T-cell (primary cell): Measurements from ENCODE around the gene NT5E. TPM values are rescaled to one million over a fixed set of nuclear protein-coding genes. Genes with fewer than 3 reads are reported as not detected.
A peak's percentile ranks its signal among the peaks of the same experiment; 100 is the strongest.
"Not testable (repeated sequence)": the region's sequence is repeated elsewhere in the genome, so short reads cannot be mapped to it uniquely, and the experiment has no call there.

Experiments
- ATAC-seq, 4 experiments: fragments of 200-7000 bp in 3 of 4; fragments of 150-1000 bp in 1 of 4; cut with Tn5 transposase; replicated peaks in 1 of 4; 1 replicate in 3 of 4; 2 replicates in 1 of 4; pipeline ENCODE4 v1.10.0; 2021; ENCODE audit warnings: moderate library complexity in 3 of 4, mild to moderate bottlenecking in 2 of 4, moderate number of reproducible peaks in 1 of 4
- CTCF ChIA-PET, 2 donors: fragments of 300-600 bp; sonication (Branson Sonifier 250); formaldehyde crosslinking; loops; one replicate each; lab custom pipeline; 2022; ENCODE audit warnings: antibody characterized with exemption in 2 of 2; lab: Charles Lee
- POLR2A ChIA-PET, 2 donors: fragments of 300-600 bp; sonication (Branson Sonifier 250); formaldehyde crosslinking; loops; one replicate each; lab custom pipeline; 2022; ENCODE audit warnings: antibody characterized with exemption in 2 of 2; lab: Charles Lee
- DNase-seq, 35 experiments: peaks; one replicate each; pipeline versions ENCODE4 v3.0.0 to v3.0.0-alpha.2; 2013 to 2023
- H3K27ac ChIP-seq: one replicate; pipeline ENCODE4 v1.5.1; 2013; ENCODE audit warnings: low read length
- H3K27me3 ChIP-seq, 2 experiments: replicated peaks in 1 of 2; 1 replicate in 1 of 2; 2 replicates in 1 of 2; pipeline versions ENCODE4 v1.6.1 to v1.7.0; 2013; ENCODE audit warnings: low read length in 1 of 2, mixed read lengths in 1 of 2; ENCODE audit not compliant: control insufficient read depth in 2 of 2, insufficient read depth in 2 of 2; ENCODE audit errors: extremely low read depth in 1 of 2
- H3K36me3 ChIP-seq, 2 donors: 1 replicate in 1 of 2; 2 replicates in 1 of 2; pipeline versions ENCODE4 v1.6.1 to v1.7.0; 2013; ENCODE audit warnings: low read length in 1 of 2; ENCODE audit not compliant: control insufficient read depth in 2 of 2, insufficient read depth in 1 of 2; ENCODE audit errors: extremely low read depth in 1 of 2
- H3K4me1 ChIP-seq, 2 experiments: 1 replicate in 1 of 2; 2 replicates in 1 of 2; pipeline versions ENCODE4 v1.6.1 to v1.7.0; 2013; ENCODE audit warnings: low read length in 2 of 2, mixed read lengths in 1 of 2; ENCODE audit not compliant: insufficient read depth in 2 of 2, control insufficient read depth in 1 of 2; ENCODE audit errors: extremely low read depth in 1 of 2
- H3K4me3 ChIP-seq, 2 donors: 1 replicate in 1 of 2; 2 replicates in 1 of 2; pipeline versions ENCODE4 v1.5.1 to v1.7.0; 2013; ENCODE audit warnings: mild to moderate bottlenecking in 2 of 2, low read length in 1 of 2, moderate library complexity in 1 of 2; ENCODE audit not compliant: control insufficient read depth in 1 of 2; ENCODE audit errors: extremely low read depth in 1 of 2
- H3K9me3 ChIP-seq: 2 replicates; pipeline ENCODE4 v1.7.0; 2013
- H3K27ac Mint-ChIP-seq, 2 donors: one replicate each; pipeline ENCODE4 v1.8.0; 2020 to 2021; ENCODE audit warnings: mild to moderate bottlenecking in 2 of 2, mixed read lengths in 2 of 2
- H3K27me3 Mint-ChIP-seq, 2 donors: one replicate each; pipeline ENCODE4 v1.8.0; 2021 to 2022; ENCODE audit warnings: mixed read lengths in 2 of 2
- H3K36me3 Mint-ChIP-seq: one replicate; pipeline ENCODE4 v1.8.0; 2021; ENCODE audit warnings: mixed read lengths
- H3K4me1 Mint-ChIP-seq, 3 donors: one replicate each; pipeline ENCODE4 v1.8.0; 2020 to 2022; ENCODE audit warnings: mixed read lengths in 3 of 3, mild to moderate bottlenecking in 1 of 3
- H3K4me3 Mint-ChIP-seq, 3 donors: one replicate each; pipeline ENCODE4 v1.8.0; 2020 to 2022; ENCODE audit warnings: mild to moderate bottlenecking in 3 of 3, mixed read lengths in 3 of 3, moderate library complexity in 3 of 3
- H3K9me3 Mint-ChIP-seq, 3 donors: one replicate each; pipeline ENCODE4 v1.8.0; 2020 to 2022; ENCODE audit warnings: mixed read lengths in 3 of 3
- WGBS: methylation state at CpG from one replicate; pipeline ENCODE4 v1.1.5; 2013; ENCODE audit warnings: missing lambda C conversion rate; ENCODE audit not compliant: insufficient coverage; 5-methylcytosine and 5-hydroxymethylcytosine counted together
- total RNA-seq, 35 experiments: library from RNA in 6 of 35; stranded (reverse) in 6 of 35; fragments of 120-200 nt in 1 of 35; gene quantifications; one replicate each; pipeline versions ENCODE4 v1.2.1 to v1.2.4 and lab custom pipeline; 2013 to 2026

The NT5E gene
- total RNA-seq, 5 donors from 2014 or later (not counting 1 experiment from before 2014, with no cell fraction given) = 8.0 to 18.6 (median 11.0) TPM

GRCh38 chr6:85516168-85516567 lies 66.3 kb downstream of the NT5E start:
- ATAC-seq (no peak), DNase-seq (no peak)
- H3K27ac ChIP-seq = no peak overlapping the region
- no peaks in the 10 kb centered on the region for H3K4me1 ChIP-seq
- H3K36me3 Mint-ChIP-seq = peaks cover 58% of the 10 kb centered on the region
- ChIA-PET POLR2A (no interaction called here), CTCF (no interaction called here)
- no peak overlapping the region for H3K4me3 Mint-ChIP-seq
- H3K9me3 ChIP-seq = no peaks in the 10 kb centered on the region
- no peaks in the 10 kb centered on the region for H3K27me3 ChIP-seq
- no peaks in the 10 kb centered on the region for H3K27me3 Mint-ChIP-seq
- H3K9me3 Mint-ChIP-seq = no peaks in the 10 kb centered on the region
- no peak overlapping the region for H3K27ac Mint-ChIP-seq
- no peak overlapping the region for H3K4me3 ChIP-seq
- no peaks in the 10 kb centered on the region for H3K4me1 Mint-ChIP-seq
- H3K36me3 ChIP-seq = peaks cover 4 to 44% of the 10 kb centered on the region in 2 donors

- no CpG with 5 or more reads among the region's 2 CpGs for WGBS
- peaks cover 63% of the 10 kb centered on the region for H3K36me3 Mint-ChIP-seq
- POLR2A ChIA-PET, H3K27ac Mint-ChIP-seq, H3K4me3 Mint-ChIP-seq, H3K27ac ChIP-seq, H3K9me3 ChIP-seq, H3K4me1 Mint-ChIP-seq, H3K4me1 ChIP-seq, DNase-seq, H3K9me3 Mint-ChIP-seq, ATAC-seq, H3K27me3 Mint-ChIP-seq, H3K4me3 ChIP-seq, H3K27me3 ChIP-seq: not testable (repeated sequence)
- peaks cover 0 to 57% of the 10 kb centered on the region in 2 donors for H3K36me3 ChIP-seq
- CTCF ChIA-PET = interaction anchor here in 1 of 2 donors (0.5 to 0.8 kb wide), 3 partner anchors 9 to 37 kb away, joined by 3 to 12 read pairs (median 7); no protein-coding TSS in a partner anchor
Observed at GRCh38 chr6:85524281-85524680, 74.4 kb downstream of the NT5E start.

GRCh38 chr6:85537055-85537494 lies 87.2 kb downstream of the NT5E start:
- POLR2A ChIA-PET = interaction anchor here in 1 of 2 donors (0.6 kb wide), 1 partner anchor 103 kb away, joined by 3 read pairs; no protein-coding TSS in a partner anchor
- H3K9me3 ChIP-seq = no peaks in the 10 kb centered on the region
- H3K27ac Mint-ChIP-seq = peak overlapping the region in 1 of 2 donors; percentile 52

GRCh38 chr6:85544776-85545175 lies 94.9 kb downstream of the NT5E start:
- ATAC-seq (no peak), DNase-seq (no peak)
- no peak overlapping the region for H3K27ac Mint-ChIP-seq
- no peaks in the 10 kb centered on the region for H3K27me3 ChIP-seq
- WGBS = 100% methylated on average over 1 of the region's 1 CpG
- H3K27me3 Mint-ChIP-seq = no peaks in the 10 kb centered on the region
- POLR2A ChIA-PET = no interaction called here
- no peak overlapping the region for H3K4me3 ChIP-seq
- no peak overlapping the region for H3K4me3 Mint-ChIP-seq
- H3K4me1 ChIP-seq = no peaks in the 10 kb centered on the region
- H3K4me1 Mint-ChIP-seq = no peaks in the 10 kb centered on the region
- H3K27ac ChIP-seq = no peak overlapping the region
- CTCF ChIA-PET = no interaction called here
- peaks cover 25% of the 10 kb centered on the region for H3K36me3 Mint-ChIP-seq
- H3K36me3 ChIP-seq = peaks cover 0 to 40% of the 10 kb centered on the region in 2 donors
- peaks cover 0 to 4% (median 0%) of the 10 kb centered on the region in 3 donors for H3K9me3 Mint-ChIP-seq
- H3K9me3 ChIP-seq = no peaks in the 10 kb centered on the region

More at GRCh38 chr6:85537055-85537494, 87.2 kb downstream of the NT5E start:
- Mint-ChIP-seq H3K4me1 (peaks cover 0 to 2% (median 2%) of the 10 kb centered on the region in 3 donors), H3K27me3 (no peaks in the 10 kb centered on the region), H3K4me3 (no peak overlapping the region), H3K9me3 (no peaks in the 10 kb centered on the region), H3K36me3 (peaks cover 21% of the 10 kb centered on the region)
- no CpG with 5 or more reads among the region's 2 CpGs for whole genome bisulfite sequencing
- H3K4me3 ChIP-seq = no peak overlapping the region
- no peaks in the 10 kb centered on the region for H3K4me1 ChIP-seq
- no peaks in the 10 kb centered on the region for H3K27me3 ChIP-seq
- CTCF ChIA-PET = interaction anchor here (0.6 to 2.0 kb wide), 9 partner anchors 10 to 213 kb away, joined by 4 to 11 read pairs (median 6); no protein-coding TSS in a partner anchor
- ATAC-seq = no peak
- H3K36me3 ChIP-seq = peaks cover 0 to 43% of the 10 kb centered on the region in 2 donors
- peak in 1 of 35 experiments; percentile 16 for DNase-seq
- no peak overlapping the region for H3K27ac ChIP-seq

Other genes with a start within 250 kb of the NT5E start
- gene SNX14, start 143.8 kb downstream of the NT5E start, total RNA-seq = 10 to 100 TPM; 46.3 to 63.3 (median 53.7) TPM
- gene SYNCRIP, start 192.8 kb downstream of the NT5E start, total RNA-seq = 10 to 100 TPM; 73.5 to 85.1 (median 80.5) TPM